ENCODE data around the gene SCN1B.

DNA sequence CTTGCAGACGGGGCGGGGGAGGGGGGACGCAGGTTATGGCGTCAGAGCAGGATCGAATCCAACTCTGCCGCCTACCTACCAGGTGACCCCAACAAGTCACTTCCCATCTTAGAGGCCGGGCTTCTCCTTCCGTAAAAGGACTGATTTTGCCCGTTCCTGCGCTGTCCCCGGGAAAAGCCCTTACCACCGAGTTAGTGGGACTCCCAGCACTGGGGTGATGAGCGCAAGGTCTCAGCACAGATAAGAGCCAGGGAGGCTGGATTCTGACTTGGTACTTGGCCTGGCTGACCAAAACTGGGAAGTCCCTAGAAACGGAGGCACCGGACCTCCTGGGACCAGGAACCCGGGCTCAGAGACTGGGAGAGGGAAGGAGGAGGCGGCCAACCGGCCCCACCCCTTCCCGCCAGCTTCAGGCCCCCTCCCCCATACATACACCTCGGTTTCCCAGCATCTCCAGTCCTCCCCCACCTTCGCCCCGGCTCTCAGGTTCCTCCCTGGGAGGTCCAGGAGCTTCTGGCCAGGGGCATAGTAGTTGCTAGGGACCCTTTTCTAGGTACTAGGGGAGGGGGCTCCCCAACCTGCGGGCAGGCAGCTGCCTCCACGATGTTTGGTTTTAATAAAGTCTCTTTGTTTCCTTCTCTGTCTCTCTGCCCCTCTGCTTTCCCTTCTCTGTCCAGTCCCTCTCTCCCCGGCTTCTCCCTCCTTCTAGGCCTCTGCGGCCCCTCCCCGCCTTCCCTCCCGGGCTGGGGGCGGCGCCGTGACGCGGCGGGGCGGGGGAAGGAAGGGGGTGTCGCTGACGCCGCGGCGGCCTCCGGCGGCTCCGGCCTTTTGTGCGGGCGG, 30.6 kb upstream of the SCN1B start, which contains the start of gene GRAMD1A:
- TF ChIP-seq, protein P1, sequence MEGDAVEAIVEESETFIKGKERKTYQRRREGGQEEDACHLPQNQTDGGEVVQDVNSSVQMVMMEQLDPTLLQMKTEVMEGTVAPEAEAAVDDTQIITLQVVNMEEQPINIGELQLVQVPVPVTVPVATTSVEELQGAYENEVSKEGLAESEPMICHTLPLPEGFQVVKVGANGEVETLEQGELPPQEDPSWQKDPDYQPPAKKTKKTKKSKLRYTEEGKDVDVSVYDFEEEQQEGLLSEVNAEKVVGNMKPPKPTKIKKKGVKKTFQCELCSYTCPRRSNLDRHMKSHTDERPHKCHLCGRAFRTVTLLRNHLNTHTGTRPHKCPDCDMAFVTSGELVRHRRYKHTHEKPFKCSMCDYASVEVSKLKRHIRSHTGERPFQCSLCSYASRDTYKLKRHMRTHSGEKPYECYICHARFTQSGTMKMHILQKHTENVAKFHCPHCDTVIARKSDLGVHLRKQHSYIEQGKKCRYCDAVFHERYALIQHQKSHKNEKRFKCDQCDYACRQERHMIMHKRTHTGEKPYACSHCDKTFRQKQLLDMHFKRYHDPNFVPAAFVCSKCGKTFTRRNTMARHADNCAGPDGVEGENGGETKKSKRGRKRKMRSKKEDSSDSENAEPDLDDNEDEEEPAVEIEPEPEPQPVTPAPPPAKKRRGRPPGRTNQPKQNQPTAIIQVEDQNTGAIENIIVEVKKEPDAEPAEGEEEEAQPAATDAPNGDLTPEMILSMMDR (IDR thresholded peaks at IDR 0.05): no peak
- peak in 2 of 4 donors; percentile 69 to 88 for TF ChIP-seq POLR2A (IDR thresholded peaks at IDR 0.05)
- TF ChIP-seq EP300 (IDR thresholded peaks at IDR 0.05): peak; percentile 29
- TF ChIP-seq POLR2AphosphoS5 (IDR thresholded peaks at IDR 0.05): peak; percentile 88 to 93 (median 92)
